ENCODE results near the gene STEAP1.
"Not testable (repeated sequence)": the region's sequence is repeated elsewhere in the genome, so short reads cannot be mapped to it uniquely, and the experiment has no call there.

- TF ChIP-seq CTCF, EP300, POLR2A (IDR thresholded peaks at IDR 0.05): not testable (repeated sequence)
Measured at GRCh38 chr7:90118551-90119177, 35.6 kb upstream of the STEAP1 start.

Measured in tibial nerve (tissue), 4 donors.